K562 (cell line): ENCODE results near the gene STIM1.

Source experiments
- ATF4 ChIP-seq: fragments of 450-650 bp; formaldehyde crosslinking; IDR thresholded peaks from 2 replicates; pipeline ENCODE4 v1.4.0; 2022; ENCODE audit warnings: mild to moderate bottlenecking, moderate library complexity
- CTCF ChIP-seq, 3 experiments: IDR thresholded peaks in 2 of 3; conservative IDR thresholded peaks in 1 of 3; 2 replicates each; pipeline ENCODE4 v1.5.1; 2011 to 2012; ENCODE audit warnings: low read length in 3 of 3, mild to moderate bottlenecking in 3 of 3, control low read depth in 2 of 3, improper control_type of control experiment in 1 of 3, inconsistent platforms in 1 of 3, low read depth in 1 of 3, mixed read lengths in 1 of 3, moderate library complexity in 1 of 3; ENCODE audit not compliant: insufficient read depth in 2 of 3
- DNMT1 ChIP-seq: fragments of 450-650 bp; IDR thresholded peaks from 2 replicates; pipeline ENCODE4 v1.6.1; 2016; ENCODE audit warnings: antibody characterized with exemption, mild to moderate bottlenecking
- E2F1 ChIP-seq: sonication (generic); formaldehyde crosslinking; IDR thresholded peaks from 2 replicates; pipeline ENCODE4 v1.8.1; 2023; ENCODE audit warnings: mild to moderate bottlenecking, missing genetic modification reagents, moderate library complexity
- JUN ChIP-seq, 2 experiments: sonication (generic) in 1 of 2; formaldehyde crosslinking in 1 of 2; IDR thresholded peaks; 2 replicates each; pipeline versions ENCODE4 v1.6.1 to v1.8.0; 2012 to 2022; ENCODE audit warnings: borderline replicate concordance in 2 of 2, mild to moderate bottlenecking in 2 of 2, improper control_type of control experiment in 1 of 2, low read depth in 1 of 2, low read length in 1 of 2, missing genetic modification reagents in 1 of 2
- KLF16 ChIP-seq: IDR thresholded peaks from 2 replicates; pipeline ENCODE4 v1.6.1; 2016; ENCODE audit warnings: antibody characterized with exemption
- NFYB ChIP-seq: IDR thresholded peaks from 2 replicates; pipeline ENCODE4 v1.6.1; 2011; ENCODE audit warnings: mild to moderate bottlenecking, moderate library complexity; ENCODE audit not compliant: insufficient read length; ENCODE audit errors: extremely low read depth
- POLR2A ChIP-seq: fragments of 450-650 bp; conservative IDR thresholded peaks from 2 replicates; pipeline ENCODE4 v1.6.1; 2016
- SMAD3 ChIP-seq: fragments of 450-650 bp; formaldehyde crosslinking; conservative IDR thresholded peaks from 2 replicates; pipeline ENCODE4 v1.4.0; 2020; ENCODE audit warnings: mild to moderate bottlenecking
- SUPT5H ChIP-seq: fragments of 450-650 bp; IDR thresholded peaks from 2 replicates; pipeline ENCODE4 v1.6.1; 2016
- ZFP1 ChIP-seq: fragments of 450-650 bp; formaldehyde crosslinking; IDR thresholded peaks from 2 replicates; pipeline ENCODE4 v1.4.0; 2020; ENCODE audit warnings: mild to moderate bottlenecking, mixed read lengths
- ZMIZ1 ChIP-seq, 2 experiments: fragments of 150-350 bp in 1 of 2; IDR thresholded peaks; 2 replicates each; pipeline ENCODE4 v1.6.1; 2012 to 2016; ENCODE audit warnings: low read depth in 2 of 2, low read length in 2 of 2, mild to moderate bottlenecking in 1 of 2, moderate library complexity in 1 of 2
- ZNF24 ChIP-seq: fragments of 450-650 bp; IDR thresholded peaks from 2 replicates; pipeline ENCODE4 v1.6.1; 2016
- ZSCAN29 ChIP-seq: fragments of 450-650 bp; IDR thresholded peaks from 2 replicates; pipeline ENCODE4 v1.6.1; 2017

GRCh38 chr11:3927129-3927796, 71.8 kb downstream of the STIM1 start:
- TF ChIP-seq SMAD3 (no peak), NFYB (no peak), ZMIZ1 (IDR thresholded peaks at IDR 0.05; ENCODE audit: low read depth in 2 of 2, low read length in 2 of 2) (no peak), SUPT5H (no peak), ZFP1 (no peak), E2F1 (CRISPR knock-in tag) (no peak), KLF16 (no peak), JUN (IDR thresholded peaks at IDR 0.05; ENCODE audit: borderline replicate concordance, low read depth, low read length) (no peak), JUN (CRISPR knock-in tag; IDR thresholded peaks at IDR 0.05; ENCODE audit: borderline replicate concordance) (no peak), ATF4 (CRISPR knock-in tag) (no peak), CTCF (IDR thresholded peaks at IDR 0.05 in 2 of 3, conservative IDR thresholded peaks at IDR 0.05 in 1 of 3; ENCODE audit: insufficient read depth in 2 of 3, low read depth in 1 of 3, low read length in 3 of 3) (peak in 1 of 3 experiments; percentile 25; a peak in 1 of 6 replicates), ZNF24 (no peak), DNMT1 (no peak), POLR2A (no peak), ZSCAN29 (no peak)
